ENCODE data around the gene MYO5B. TPM values are rescaled to one million over a fixed set of nuclear protein-coding genes. Genes with fewer than 3 reads are reported as not detected.

The MYO5B gene
- polyA plus RNA-seq, 2 of the 4 experiments (the other 2 are of a cell fraction) = 6.4 to 18.4 TPM

GRCh38 chr18:49857708-49858107 lies 337.2 kb downstream of the MYO5B start:
- Histone ChIP-seq H3K4me3 (no peak overlapping the region), H3K4me2 (peak overlapping the region; percentile 70), H3K27ac (peak overlapping the region; percentile 83 to 91), H3K4me1 (peaks cover 17% of the 10 kb centered on the region), H3K9me3 (no peaks in the 10 kb centered on the region)
- peak; percentile 21 to 30; a peak in 2 of 6 replicates for ATAC-seq
- TF ChIP-seq CHD2 (IDR thresholded peaks at IDR 0.05; ENCODE audit: low read length, partially characterized antibody) (no peak), RAD21 (conservative IDR thresholded peaks at IDR 0.05 in 1 of 2, IDR thresholded peaks at IDR 0.05 in 1 of 2) (0 out of 5 replicates have a peak, but pooled peaks of 1 of the 2 experiments have one; percentile 4)
- CTCF ChIA-PET = interaction anchor here (0.9 to 12.5 kb wide), 23 partner anchors 8 to 374 kb away, joined by 3 to 176 read pairs (median 5); no protein-coding TSS in a partner anchor
- DNase-seq (ENCODE audit: low read depth in 1 of 2, low spot score in 1 of 2) = no peak
- WGBS (ENCODE audit: missing lambda C conversion rate) = 90% methylated on average over 2 of the region's 3 CpGs
- no peak for FAIRE-seq
- POLR2A ChIA-PET = interaction anchor here (0.9 to 1.6 kb wide), 4 partner anchors 8 to 371 kb away, joined by 3 to 7 read pairs (median 6); partner anchors contain the start of gene C18orf32

- FAIRE-seq = no peak
- Histone ChIP-seq H3K27ac (peak overlapping the region in 1 of 2 experiments; percentile 16; a peak in 1 of 6 replicates), H3K4me1 (peaks cover 17% of the 10 kb centered on the region), H3K9me3 (no peaks in the 10 kb centered on the region), H3K4me2 (no peak overlapping the region), H3K4me3 (no peak overlapping the region)
- TF ChIP-seq MYC (IDR thresholded peaks at IDR 0.05; ENCODE audit: borderline replicate concordance, low read length) (no peak), E2F6 (IDR thresholded peaks at IDR 0.05; ENCODE audit: borderline replicate concordance, low read depth) (no peak), POLR2AphosphoS2 (conservative IDR thresholded peaks at IDR 0.05; ENCODE audit: low read length) (no peak), TFCP2L1 (CRISPR knock-in tag; IDR thresholded peaks at IDR 0.05) (no peak), CEBPB (IDR thresholded peaks at IDR 0.05) (no peak), CBX2 (IDR thresholded peaks at IDR 0.05; ENCODE audit: borderline replicate concordance, low read depth) (no peak), NPAS2 (CRISPR knock-in tag; IDR thresholded peaks at IDR 0.05; ENCODE audit: borderline replicate concordance) (no peak), FOXS1 (CRISPR knock-in tag; IDR thresholded peaks at IDR 0.05) (no peak), BHLHE40 (IDR thresholded peaks at IDR 0.05; ENCODE audit: low read depth, low read length) (no peak), SREBF2 (IDR thresholded peaks at IDR 0.05) (no peak)
- ChIA-PET CTCF (interaction anchor here (0.8 to 12.5 kb wide), 3 partner anchors 71 to 345 kb away, joined by 3 to 176 read pairs (median 20); no protein-coding TSS in a partner anchor), POLR2A (interaction anchor here (1.4 kb wide), 1 partner anchor 42 kb away, joined by 3 read pairs; no protein-coding TSS in a partner anchor)
- ATAC-seq = no peak
- 92% methylated on average over 5 of the region's 6 CpGs for WGBS (ENCODE audit: missing lambda C conversion rate)
- DNase-seq (ENCODE audit: low read depth in 1 of 2, low spot score in 1 of 2) = no peak
Measured at GRCh38 chr18:49856496-49856895, 338.5 kb downstream of the MYO5B start.

GRCh38 chr18:49855711-49856415 lies 339.1 kb downstream of the MYO5B start:
- no peak for FAIRE-seq
- DNase-seq (ENCODE audit: low read depth in 1 of 2, low spot score in 1 of 2) = no peak
- ChIA-PET CTCF (interaction anchor here (0.8 to 12.5 kb wide), 4 partner anchors 9 to 344 kb away, joined by 3 to 176 read pairs (median 12); no protein-coding TSS in a partner anchor), POLR2A (interaction anchor here (1.4 kb wide), 1 partner anchor 41 kb away, joined by 3 read pairs; no protein-coding TSS in a partner anchor)
- 90% methylated on average over 3 of the region's 7 CpGs for WGBS (ENCODE audit: missing lambda C conversion rate)
- TF ChIP-seq NR3C1 (IDR thresholded peaks at IDR 0.05) (no peak), CHD4 (IDR thresholded peaks at IDR 0.05; ENCODE audit: borderline replicate concordance) (no peak), BCL3 (IDR thresholded peaks at IDR 0.05) (no peak), MAZ (IDR thresholded peaks at IDR 0.05; ENCODE audit: borderline replicate concordance, low read depth, low read length) (no peak), CHD2 (IDR thresholded peaks at IDR 0.05; ENCODE audit: low read length, partially characterized antibody) (no peak), TP53 (CRISPR knock-in tag; IDR thresholded peaks at IDR 0.05) (no peak), RARB (CRISPR knock-in tag; IDR thresholded peaks at IDR 0.05) (no peak), ZFP36 (IDR thresholded peaks at IDR 0.05; ENCODE audit: borderline replicate concordance, partially characterized antibody) (no peak), SREBF2 (IDR thresholded peaks at IDR 0.05) (no peak), RCOR1 (IDR thresholded peaks at IDR 0.05; ENCODE audit: low read depth, low read length) (no peak), MAFK (IDR thresholded peaks at IDR 0.05; ENCODE audit: partially characterized antibody) (no peak), CBX8 (IDR thresholded peaks at IDR 0.05) (no peak), MYC (IDR thresholded peaks at IDR 0.05; ENCODE audit: borderline replicate concordance, low read length) (no peak), PHF8 (IDR thresholded peaks at IDR 0.05; ENCODE audit: borderline replicate concordance, low read depth) (no peak), ZSCAN20 (CRISPR knock-in tag; IDR thresholded peaks at IDR 0.05) (no peak), CBX2 (IDR thresholded peaks at IDR 0.05; ENCODE audit: borderline replicate concordance, low read depth) (no peak), ELK1 (IDR thresholded peaks at IDR 0.05; ENCODE audit: low read depth, low read length) (no peak), RAD21 (conservative IDR thresholded peaks at IDR 0.05 in 1 of 2, IDR thresholded peaks at IDR 0.05 in 1 of 2) (no peak), POLR2A (IDR thresholded peaks at IDR 0.05; ENCODE audit: low read length) (no peak), EP300 (IDR thresholded peaks at IDR 0.05) (no peak)
- no peak for ATAC-seq
- Histone ChIP-seq H3K9me3 (no peaks in the 10 kb centered on the region), H3K4me1 (peaks cover 17% of the 10 kb centered on the region), H3K27ac (no peak overlapping the region; a peak in 1 of 6 replicates), H3K4me2 (no peak overlapping the region), H3K4me3 (no peak overlapping the region)

All from A549 (cell line).